Fibroblast of the conjunctiva (primary cell): ENCODE measurements around the gene KLF6.

Experiments used
- DNase-seq: peaks from one replicate; pipeline ENCODE4 v3.0.0-alpha.2; 2010; ENCODE audit warnings: low read depth

KLF6 gene

DNA sequence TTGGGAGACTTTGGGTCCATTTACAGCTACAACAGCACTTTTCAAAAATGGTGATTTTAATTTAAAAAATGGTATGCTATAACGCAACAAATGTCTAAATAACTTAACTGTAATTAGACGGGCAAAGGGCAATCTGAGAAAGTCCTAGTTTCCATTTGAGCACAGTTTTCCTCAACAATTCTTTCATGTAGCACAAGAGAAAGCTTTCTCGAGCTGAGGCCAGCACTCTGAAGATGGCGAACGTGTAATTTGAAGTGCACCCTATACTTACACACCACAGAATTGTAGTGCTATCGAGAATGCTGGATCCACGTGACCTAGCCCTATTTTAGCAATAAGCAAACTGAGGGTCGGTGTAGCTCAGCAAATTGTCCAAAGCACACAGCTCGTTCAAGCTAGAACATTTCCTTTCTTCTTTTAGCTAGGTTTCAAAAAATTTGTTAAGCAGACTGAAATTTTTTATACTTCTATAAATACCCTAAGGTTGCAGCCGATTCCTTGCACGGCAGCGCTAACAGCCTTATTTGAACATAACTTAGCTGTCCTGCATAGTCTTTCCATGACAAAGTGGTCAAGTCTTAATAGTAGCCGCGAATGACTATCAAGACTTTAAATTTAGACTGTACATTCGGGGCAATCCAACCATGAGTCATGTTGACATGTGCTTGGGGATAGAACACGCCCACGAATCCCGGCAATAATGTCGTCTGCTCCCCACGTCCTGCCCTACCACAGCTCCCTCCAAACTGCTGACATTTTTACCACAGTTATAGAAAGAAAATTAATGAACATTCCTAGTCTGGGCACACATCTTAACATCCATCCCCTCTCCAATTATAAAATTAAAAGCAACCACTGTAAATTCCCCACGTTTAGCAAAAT is 10.0 kb downstream of the KLF6 start:
- DNase-seq: peak; percentile 85

DNA sequence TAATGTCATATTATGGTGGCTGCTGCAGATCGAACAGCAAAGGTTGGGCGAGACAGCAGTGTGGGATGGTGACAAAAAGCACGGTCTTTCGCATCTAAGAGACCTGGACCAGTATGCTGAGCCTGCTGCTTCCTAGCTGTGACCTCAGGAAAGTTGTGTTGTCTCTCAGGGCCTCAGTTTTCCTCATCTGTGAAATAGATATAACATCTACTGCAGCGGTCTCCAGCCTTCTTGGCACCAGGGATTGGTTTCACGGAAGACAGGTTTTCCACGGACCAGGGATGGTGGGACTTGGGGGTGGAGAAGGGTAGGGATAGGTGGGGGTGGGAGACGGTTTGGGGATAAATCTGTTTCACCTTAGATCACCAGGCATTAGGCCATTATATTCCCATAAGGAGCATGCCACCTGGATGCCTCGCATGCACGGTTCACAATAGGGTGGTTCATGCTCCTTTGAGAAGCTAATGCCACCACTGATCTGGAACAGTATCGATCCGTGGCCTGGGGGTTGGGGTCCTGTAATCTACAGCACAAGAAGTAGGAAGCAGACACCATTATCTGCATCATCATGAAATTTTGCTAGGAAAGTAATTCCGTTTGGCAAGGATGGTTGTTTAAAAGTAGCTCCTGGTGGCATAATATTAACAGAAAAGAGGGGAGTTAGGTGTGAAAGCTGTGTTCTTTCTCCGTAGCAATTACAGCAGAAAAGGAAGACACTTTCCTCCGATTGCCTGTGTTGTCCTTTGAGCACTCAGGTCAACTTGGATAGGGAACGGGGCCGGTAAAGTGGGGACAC is 10.8 kb downstream of the KLF6 start:
- DNase-seq: no peak

DNA sequence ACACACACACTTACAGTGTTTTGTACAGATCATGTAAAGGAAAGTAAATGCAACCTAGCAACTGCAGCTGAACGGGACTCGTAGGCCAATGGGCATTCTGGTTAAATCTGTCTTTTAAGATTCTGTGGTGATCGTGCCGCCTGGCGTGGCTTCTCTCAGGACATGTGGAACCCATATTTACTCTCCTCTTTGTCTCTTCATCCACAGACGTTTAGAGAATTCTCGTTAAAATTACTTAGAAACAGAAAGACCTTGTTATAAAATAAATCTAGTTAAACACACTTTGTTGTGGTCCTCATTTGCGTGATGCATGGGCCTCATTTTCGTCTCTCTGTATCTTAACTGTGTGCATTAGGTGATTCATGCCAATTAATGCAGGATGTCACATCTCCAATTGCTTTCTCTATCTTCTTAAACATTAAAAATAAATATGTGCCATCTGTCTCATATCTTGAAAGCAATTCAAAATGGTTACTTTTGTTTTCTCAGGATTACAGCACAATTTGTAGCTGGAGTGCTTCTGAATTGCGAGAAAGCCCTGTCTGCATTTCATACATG is 11.5 kb downstream of the KLF6 start:
- DNase-seq: no peak

DNA sequence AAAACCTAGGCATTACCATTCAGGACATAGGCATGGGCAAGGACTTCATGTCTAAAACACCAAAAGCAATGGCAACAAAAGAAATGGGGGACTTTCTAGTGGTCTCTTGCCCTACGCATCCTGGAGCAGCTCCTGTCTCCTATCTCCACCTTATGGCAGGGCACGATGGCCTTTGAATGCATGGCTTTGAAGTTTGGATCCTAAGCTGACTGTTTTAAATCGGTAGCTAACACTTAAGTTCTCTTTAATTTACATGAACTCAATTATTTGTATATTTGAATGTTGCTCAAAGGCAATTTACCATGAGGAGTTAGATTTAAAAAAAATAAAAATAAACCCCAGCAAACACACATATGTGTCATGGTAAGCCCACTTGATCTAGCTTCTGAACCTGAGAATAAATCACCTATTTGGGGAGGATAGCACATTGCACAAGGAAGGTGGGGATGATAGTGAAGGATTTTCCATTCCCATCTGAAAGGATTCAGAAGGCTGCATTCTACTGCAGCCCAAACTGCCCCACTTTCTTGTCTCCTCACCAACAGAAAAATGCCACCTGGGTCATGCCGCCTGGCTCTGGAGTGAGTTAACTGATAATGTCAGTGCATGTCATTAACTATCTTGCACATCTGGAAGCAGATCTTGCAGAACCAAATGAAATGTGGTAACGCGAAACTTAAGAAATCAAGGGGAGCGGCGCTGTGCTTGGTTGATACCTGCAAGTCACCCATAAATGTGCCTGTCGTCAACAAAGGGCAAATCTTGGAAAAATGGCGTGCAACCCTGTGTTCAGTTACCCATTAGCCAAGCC is 12.4 kb downstream of the KLF6 start:
- no peak for DNase-seq

DNA sequence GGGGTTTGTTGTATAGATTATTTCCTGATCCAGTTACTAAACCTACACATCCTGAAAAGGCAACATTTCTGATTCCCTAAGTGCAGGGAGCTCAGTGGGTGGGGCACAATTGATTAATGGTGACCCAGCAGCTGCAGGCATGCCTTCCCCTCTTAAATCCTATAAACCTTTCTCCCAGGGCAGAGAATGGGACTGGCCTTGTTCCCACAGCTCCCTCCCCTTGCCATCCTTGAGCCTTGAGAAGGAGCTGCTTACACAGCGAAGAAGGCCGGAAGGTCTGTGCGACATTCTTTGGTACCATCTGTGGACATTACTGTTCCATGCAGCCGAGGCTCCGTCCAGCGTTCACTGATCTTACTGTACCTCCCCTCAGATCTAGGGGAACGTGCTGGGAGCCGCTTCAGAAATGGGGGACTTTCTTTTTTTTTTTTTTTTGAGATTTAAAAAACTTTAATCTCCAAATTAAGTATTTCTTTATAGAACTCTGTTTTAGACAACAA is 14.3 kb downstream of the KLF6 start:
- no peak for DNase-seq

DNA sequence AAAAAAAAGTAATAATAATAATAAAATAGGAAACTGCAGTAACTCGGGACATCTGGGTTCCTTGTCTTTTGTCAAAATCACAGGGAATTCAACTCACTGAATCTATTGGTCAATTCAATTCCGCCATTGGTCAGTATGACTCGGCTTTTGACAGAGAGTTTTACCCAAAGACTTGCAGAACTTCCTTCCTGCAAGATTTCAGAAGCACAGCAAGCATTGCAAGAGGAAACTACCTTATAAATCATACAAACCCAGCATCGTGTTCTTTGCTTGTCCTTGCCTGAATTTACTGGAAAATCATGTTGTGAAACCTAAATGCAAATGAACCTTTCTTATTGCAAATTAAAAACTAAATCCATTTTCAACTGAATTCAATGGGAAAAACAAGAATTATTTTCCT is 15.5 kb downstream of the KLF6 start:
- no peak for DNase-seq

DNA sequence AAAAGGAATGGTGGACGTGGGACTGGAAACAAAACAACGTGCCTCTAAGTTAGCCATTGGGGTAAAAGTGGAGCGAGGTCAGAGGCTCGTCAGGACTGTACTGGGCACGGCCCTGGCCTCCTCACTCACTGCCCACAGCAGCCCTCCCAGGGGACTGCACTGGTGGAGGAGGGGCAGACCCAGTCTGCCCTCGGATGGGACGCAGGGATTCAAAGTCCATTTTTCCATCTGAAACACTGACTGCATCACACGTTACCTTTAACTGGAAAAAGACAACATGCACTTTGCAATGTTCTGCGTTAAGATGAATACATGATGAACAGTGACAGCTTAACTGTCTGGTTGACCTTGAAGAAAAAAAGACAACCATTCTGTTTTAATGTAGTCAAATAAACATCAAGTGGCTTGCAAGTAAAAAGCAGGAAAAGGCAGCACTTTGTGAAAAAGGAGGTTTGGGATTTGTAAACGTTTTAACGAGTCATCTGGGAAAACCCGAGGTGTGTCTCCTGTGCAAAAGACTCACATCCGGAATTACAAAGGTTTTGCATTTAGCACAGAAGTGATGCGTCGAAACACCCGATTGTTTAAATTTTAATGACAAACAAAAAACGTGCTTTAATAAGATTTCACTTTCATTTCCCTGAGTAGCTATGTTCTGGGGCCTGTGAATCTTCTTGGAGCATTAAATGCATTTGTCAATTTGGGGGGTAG is 18.8 kb downstream of the KLF6 start:
- DNase-seq: no peak

DNA sequence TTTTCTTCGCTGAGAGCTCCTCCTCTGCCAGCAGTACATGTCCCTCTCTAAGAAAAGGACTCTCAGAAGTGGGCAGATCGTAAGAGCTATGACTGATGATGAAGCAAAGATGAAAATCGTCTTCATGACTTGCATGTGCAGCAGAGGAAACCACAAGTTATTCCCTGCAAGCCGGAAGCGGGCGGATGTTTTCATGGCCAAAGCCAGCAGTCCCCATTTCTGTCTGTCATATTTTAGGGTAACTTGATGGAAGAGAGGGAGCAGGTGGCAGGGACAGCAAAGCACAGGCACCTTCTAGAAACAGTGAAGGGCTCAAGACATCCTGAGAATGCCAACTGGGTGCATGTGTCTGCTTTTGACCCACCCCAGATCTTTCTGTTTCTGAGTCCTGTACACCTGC is 19.9 kb downstream of the KLF6 start:
- DNase-seq: no peak

DNA sequence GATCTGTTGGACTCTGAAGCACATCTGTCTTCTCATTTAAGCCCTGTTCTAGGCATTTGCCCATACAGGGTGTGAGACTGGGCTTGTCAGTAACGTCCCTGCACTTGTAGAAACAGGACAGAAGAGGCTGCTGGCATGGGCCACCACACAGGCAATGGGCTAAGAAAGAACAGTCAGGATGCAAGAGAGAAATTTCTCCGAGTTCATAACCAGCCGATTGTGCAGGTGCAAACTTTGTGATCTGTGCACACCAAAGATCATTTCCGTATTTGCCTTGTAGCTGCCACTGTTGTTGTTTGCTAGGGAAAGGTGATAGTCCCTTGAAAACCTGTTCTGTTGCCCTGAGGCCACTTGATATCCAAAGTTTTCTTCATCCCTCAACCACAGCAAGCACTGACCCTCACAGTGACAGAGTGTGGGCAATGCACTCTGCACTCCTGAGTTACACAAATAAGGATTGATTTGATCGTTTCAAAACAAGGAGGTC is 20.3 kb downstream of the KLF6 start:
- DNase-seq: no peak

DNA sequence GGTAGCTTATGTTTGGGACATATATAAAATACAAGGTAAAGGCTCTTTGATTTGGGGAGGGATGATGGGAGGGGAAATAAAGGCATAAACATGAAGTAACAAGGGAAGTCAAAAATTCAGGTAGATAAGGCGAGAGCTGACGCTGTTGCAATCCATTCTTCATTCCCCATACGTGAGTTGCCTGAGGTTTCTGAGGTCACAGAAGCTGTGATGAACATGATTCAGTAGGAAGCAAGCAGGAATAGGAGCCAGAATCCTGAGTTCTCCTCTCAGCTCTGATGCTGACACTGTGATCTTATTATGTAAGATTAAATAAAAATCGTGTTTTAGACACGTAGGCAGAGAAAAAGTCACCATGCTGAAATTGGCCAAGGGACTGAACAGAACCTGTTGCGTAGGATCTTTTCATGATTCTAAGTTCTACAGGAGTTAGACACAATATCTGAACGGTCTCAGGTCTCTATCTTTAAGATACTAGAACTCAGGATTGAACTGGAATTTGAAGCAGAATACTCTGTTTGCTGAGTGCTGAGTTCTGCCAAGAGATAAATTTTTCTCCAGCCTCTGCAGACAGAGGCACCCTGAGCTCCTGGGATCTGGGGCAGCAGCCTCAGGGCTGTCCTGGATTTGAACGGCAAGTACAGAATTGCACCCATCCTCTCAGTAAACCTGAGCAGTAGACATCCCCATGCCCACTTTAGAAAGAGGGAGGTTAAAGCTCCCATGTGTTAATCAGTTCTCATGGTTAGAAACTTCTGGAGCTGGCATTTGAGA is 21.0 kb downstream of the KLF6 start:
- DNase-seq: no peak

DNA sequence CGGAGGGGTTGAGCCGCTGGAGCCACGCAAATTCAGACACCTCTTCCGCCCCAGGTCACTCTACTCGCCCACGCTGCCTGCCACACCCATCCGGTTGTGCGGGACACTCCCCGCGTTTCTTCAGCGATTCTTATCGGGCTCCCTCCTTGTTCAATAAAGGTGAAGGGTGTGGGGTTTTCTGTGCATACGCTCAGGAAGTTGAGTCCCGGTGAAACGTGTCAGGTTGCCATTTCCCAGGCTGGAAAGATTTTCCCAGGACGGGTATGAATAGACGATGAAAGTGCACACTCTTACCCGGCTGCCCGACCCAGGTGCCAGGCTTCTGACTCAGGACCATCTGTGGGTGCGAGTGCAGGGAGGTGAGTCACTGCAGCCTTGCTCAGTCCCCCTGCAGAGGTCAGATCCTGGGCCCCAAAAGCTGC is 22.0 kb downstream of the KLF6 start:
- no peak for DNase-seq

DNA sequence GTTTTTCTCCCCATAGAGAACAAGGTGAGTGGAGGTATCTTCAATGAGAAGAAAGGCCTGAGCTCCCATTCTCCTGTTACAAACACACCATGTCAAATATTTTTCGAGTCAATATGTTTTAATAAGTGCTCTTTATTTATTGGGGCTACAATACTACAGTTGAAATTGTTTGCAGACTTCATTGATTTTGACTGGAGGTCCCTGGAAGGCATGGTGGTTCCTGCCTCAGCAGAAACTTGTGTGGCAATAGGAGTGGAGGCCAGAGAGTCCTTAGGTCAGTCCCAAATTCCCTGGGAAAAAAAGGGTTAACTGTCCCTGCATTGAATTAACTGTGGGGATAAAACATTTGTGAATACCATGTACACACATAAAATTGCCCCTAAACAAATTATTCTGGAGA is 22.7 kb downstream of the KLF6 start:
- no peak for DNase-seq

DNA sequence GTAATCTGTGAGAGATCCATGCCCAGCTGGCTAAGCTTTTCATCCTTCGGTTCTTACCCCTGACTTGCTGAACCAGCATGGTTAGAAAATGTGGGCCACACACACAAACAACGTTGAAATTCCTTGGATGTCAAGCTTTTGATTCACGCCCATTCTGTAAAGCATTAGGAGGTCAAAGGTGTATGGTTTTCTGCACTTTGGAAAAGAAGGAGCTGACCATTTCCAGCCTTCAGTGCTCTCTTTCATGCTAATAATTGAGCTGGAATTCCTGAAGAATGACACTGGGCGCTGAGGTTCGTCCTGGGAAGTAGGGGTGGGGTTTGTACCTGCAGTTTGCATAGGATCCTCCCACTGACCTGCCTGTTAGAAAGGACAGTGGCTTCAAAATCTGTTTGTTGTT is 23.1 kb downstream of the KLF6 start:
- DNase-seq: no peak

DNA sequence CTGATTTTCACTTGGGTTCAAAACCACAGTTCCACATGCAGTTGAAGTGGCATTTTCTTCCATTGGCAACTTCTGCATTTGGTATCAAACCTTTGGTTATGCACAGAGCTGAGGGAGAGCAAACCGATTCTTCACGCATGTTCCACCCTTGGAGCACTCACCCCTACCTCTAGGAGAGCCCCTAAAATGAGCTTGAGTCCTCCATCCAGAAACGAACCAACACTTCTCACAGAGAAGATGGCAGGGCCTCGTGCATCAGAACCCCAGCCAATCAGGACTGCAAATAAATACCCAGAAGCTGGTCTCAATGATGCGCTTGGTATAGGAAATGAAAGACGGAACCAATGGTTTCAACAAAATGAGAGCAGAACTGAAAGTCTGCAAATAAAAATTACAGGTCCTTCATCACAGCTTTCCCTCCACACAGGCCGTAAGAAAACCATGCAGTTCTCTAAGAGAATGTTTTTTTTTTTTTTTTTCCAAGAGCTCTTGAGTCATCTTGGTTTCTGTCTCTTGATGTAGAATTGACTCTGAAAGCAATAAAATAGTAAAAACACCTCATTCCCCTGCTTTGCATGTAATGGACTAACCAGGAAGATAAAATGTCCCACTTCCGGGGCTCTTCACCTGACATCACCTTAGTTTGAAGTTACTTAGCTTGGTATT is 23.9 kb downstream of the KLF6 start:
- DNase-seq: no peak

DNA sequence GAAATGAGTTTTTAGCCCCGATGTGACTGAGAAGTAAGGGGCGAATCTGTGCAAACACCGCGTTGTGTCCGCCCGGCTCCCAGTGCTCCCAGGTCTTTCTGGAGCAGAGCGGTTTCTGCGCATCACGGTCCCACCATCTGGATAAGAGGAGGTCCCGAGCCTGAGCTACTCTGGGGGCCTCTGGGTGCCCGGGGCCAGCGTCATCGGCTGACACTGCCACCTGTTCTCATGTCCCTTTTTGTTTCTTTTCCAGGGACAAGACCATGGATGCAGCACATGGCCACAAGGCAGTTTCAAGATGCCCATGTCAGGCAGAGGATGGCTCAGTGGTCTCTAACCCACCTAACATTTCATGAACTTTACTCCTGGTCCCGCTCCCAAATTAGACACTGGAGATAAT is 24.9 kb downstream of the KLF6 start:
- no peak for DNase-seq

DNA sequence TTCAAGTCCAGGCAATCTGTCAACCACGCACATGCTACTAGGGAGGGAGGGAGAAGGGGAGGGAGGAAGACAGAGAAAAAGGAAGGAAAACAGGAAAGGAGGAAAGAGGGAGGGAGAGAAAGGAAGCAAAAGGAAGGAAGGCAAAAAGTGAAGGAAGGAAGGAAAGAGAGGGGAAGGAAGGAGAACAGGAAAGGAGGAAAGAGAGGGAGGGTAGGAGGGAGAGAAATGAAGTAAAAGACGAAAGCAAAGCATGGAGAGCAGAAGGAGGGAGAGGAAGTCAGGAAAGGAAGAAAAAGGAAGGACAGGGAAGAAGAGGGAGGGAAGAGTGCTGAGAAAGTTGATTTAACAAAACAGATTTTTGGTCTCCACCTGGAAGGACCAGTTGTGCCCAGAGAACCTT is 25.6 kb downstream of the KLF6 start:
- DNase-seq: no peak

DNA sequence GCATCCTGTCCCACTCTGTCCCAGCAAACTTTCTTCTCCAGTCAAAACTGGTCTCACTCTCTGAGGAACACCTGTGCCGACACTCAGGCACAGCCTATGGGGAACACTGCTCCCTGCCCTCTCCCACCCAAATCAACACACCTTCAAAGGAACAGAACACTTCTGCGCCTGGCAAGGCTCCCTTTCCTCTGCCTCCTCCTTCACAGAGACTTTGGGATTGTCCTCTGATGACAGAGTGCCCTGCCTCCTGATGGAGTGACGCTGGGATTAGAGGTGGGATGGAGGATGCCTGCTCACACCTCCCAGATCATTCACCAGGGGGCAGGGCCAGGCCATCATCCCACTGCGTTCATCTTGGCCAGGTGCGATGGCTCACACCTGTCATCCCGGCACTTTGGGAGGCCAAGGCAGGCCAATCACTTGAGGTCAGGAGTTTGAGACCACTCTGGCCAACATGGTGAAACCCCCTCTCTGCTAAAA is 26.5 kb downstream of the KLF6 start:
- DNase-seq: no peak

DNA sequence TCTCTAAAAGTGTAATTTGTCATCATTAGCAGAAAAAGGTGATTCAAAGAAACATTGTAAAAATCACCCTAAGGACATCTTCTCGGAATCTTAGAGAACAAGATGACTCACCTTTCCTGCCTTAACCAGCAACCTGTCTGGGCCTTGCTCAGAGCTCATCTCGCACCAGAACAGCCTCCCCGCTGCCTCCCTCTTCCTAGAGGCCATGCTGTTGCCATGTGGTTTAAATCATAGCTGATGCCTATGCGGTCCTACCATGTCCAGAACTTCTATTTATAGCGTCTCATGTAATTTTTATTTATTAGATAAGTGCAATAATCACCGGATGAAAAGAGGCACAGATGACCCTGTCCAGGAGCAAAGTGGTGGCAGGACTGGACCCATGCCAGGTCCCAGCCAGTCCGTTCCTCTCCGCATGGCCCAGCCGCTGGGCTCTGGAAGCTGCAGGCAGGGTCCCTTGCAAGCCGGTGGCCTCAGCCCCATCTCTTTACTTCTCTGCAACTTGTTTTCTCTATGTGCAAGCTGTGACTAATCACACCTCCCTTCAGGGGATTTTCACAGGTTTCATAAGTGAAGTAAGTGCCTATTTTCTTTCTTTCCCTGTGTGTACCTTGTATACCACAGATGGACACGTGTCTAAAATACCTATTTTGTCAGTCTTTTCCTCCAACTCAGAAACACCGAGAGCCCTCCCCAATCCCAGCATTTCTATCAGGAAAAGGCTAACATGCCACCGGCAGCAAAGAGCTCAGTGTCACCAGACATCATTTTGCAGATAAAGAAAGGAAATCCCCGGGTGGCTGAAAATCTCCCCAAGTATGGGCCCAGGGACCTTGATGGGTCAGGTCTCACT is 27.1 kb downstream of the KLF6 start:
- no peak for DNase-seq

DNA sequence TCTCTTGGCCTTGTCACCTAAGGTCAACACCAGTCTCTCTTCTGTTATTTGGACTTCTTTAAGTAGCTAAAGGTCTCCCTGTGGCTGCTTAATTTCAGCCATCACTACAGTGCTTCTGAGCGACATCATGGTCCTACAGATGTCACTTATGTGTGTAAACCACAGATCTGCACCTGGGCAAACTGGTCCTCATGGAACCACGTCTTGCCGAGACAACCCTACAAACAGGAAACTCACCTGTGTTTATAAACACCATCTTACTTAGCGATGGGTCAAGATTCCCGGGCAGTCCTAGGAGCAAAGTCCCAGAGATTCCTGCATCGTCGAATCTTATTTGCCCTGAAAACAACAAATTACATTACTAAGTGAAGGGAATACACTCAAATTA is 27.8 kb downstream of the KLF6 start:
- DNase-seq: no peak
